ENCODE data around the gene NXNL1. TPM values are rescaled to one million over a fixed set of nuclear protein-coding genes. Genes with fewer than 3 reads are reported as not detected.
A peak's percentile ranks its signal among the peaks of the same experiment; 100 is the strongest.

Gene NXNL1
- total RNA-seq, 5 donors from 2014 or later (not counting 1 experiment from before 2014, with no cell fraction given), result not detected

DNA sequence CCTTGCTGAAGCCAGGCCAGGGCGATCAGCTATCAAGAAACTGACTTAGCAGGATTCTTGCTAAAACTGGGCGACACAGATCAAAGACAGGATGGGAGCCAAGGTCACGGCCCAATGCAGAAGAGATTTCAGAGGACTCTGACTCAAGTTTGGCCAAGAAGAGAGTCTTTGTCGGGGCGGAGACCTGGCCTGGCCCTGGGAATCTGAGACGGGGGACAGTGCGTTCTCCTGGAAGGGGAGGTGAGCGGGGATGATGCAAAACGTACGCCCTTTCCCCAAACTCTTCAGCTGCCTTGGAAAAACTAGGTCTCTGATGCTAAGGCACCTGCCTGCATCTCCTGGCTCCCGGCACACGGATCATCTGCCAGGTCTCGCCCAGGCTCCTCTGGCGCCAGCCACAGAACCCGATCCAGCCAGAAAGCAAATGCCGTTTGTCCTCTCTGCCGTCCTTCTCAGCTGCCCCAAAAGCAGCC lies 31.0 kb downstream of the NXNL1 start:
- Mint-ChIP-seq H3K4me3 (no peak overlapping the region), H3K27me3 (no peaks in the 10 kb centered on the region), H3K36me3 (no peaks in the 10 kb centered on the region), H3K9me3 (no peaks in the 10 kb centered on the region), H3K4me1 (peaks cover 0 to 1% (median 1%) of the 10 kb centered on the region in 3 donors), H3K27ac (no peak overlapping the region)
- WGBS (ENCODE audit: insufficient coverage), result 96% methylated on average over 17 of the region's 17 CpGs
- ChIA-PET POLR2A (no interaction called here), CTCF (interaction anchor here (0.7 to 0.9 kb wide), 3 partner anchors 9 to 293 kb away, joined by 3 to 5 read pairs (median 4); partner anchors contain the start of gene MVB12A (in 1 of the 2))
- H3K9me3 ChIP-seq, result no peaks in the 10 kb centered on the region
- peaks cover 0 to 3% of the 10 kb centered on the region in 2 experiments for H3K4me1 ChIP-seq (ENCODE audit: control insufficient read depth in 1 of 2, extremely low read depth in 1 of 2, insufficient read depth in 2 of 2, low read length in 2 of 2)
- H3K27me3 ChIP-seq (replicated peaks in 1 of 2; ENCODE audit: control insufficient read depth in 2 of 2, extremely low read depth in 1 of 2, insufficient read depth in 2 of 2, low read length in 1 of 2), result no peaks in the 10 kb centered on the region
- no peak for ATAC-seq (replicated peaks in 1 of 4)
- H3K27ac ChIP-seq (ENCODE audit: low read length), result no peak overlapping the region
- no peak overlapping the region for H3K4me3 ChIP-seq (ENCODE audit: control insufficient read depth in 1 of 2, extremely low read depth in 1 of 2, low read length in 1 of 2)
- no peaks in the 10 kb centered on the region for H3K36me3 ChIP-seq (ENCODE audit: control insufficient read depth in 2 of 2, extremely low read depth in 1 of 2, insufficient read depth in 1 of 2, low read length in 1 of 2)
- no peak for DNase-seq

DNA sequence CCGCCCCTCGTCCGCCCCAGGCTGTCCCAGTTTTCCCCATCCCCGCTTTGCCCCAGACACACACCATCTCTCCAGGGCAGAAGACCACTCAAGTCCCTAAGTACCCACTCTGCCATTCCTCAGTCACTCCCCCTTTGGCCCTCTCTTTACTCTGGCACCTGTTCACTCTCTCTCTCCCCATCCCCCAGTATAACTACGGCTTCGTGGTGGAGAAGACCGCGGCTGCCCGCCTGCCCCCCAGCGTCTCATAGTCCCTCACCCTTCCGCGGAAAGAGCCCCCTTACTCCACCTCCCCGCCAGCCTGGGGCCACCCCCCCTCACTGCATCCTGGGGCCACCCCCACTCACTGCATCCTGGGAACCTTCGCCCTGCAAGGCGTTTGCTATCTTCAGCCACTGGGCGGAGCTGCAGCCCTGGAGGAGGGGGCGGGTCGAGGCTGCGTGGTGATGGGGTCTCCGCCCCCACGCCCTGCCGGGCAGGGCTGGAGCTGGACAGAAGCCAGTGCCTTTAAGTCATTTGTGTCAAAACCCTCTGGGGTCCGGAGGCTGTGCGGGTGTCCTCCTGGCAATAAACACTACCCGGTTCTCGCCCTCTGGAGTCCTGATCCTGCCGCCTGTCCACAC lies 35.9 kb downstream of the NXNL1 start:
- 45% methylated on average over 15 of the region's 27 CpGs for WGBS (ENCODE audit: insufficient coverage)
- Histone ChIP-seq H3K36me3 (ENCODE audit: control insufficient read depth in 2 of 2, extremely low read depth in 1 of 2, insufficient read depth in 1 of 2, low read length in 1 of 2) (peaks cover 0 to 3% of the 10 kb centered on the region in 2 donors), H3K4me3 (ENCODE audit: control insufficient read depth in 1 of 2, extremely low read depth in 1 of 2, low read length in 1 of 2) (no peak overlapping the region), H3K4me1 (ENCODE audit: control insufficient read depth in 1 of 2, extremely low read depth in 1 of 2, insufficient read depth in 2 of 2, low read length in 2 of 2) (peaks cover 3 to 16% of the 10 kb centered on the region in 2 experiments), H3K27me3 (replicated peaks in 1 of 2; ENCODE audit: control insufficient read depth in 2 of 2, extremely low read depth in 1 of 2, insufficient read depth in 2 of 2, low read length in 1 of 2) (no peaks in the 10 kb centered on the region), H3K9me3 (no peaks in the 10 kb centered on the region), H3K27ac (ENCODE audit: low read length) (no peak overlapping the region)
- H3K9me3 Mint-ChIP-seq, result no peaks in the 10 kb centered on the region
- CTCF ChIA-PET, result no interaction called here
- peak in 3 of 35 experiments; percentile 22 to 32 (median 31) for DNase-seq
- H3K36me3 Mint-ChIP-seq, result peaks cover 4% of the 10 kb centered on the region
- no peak overlapping the region for H3K4me3 Mint-ChIP-seq
- POLR2A ChIA-PET, result interaction anchor here in 1 of 2 donors (0.6 kb wide), 1 partner anchor 349 kb away, joined by 5 read pairs; no protein-coding TSS in a partner anchor
- peak; percentile 39 to 63 (median 52) for ATAC-seq (replicated peaks in 1 of 4)
- no peak overlapping the region for H3K27ac Mint-ChIP-seq
- peaks cover 6 to 13% (median 8%) of the 10 kb centered on the region in 3 donors for H3K4me1 Mint-ChIP-seq
- no peaks in the 10 kb centered on the region for H3K27me3 Mint-ChIP-seq

DNA sequence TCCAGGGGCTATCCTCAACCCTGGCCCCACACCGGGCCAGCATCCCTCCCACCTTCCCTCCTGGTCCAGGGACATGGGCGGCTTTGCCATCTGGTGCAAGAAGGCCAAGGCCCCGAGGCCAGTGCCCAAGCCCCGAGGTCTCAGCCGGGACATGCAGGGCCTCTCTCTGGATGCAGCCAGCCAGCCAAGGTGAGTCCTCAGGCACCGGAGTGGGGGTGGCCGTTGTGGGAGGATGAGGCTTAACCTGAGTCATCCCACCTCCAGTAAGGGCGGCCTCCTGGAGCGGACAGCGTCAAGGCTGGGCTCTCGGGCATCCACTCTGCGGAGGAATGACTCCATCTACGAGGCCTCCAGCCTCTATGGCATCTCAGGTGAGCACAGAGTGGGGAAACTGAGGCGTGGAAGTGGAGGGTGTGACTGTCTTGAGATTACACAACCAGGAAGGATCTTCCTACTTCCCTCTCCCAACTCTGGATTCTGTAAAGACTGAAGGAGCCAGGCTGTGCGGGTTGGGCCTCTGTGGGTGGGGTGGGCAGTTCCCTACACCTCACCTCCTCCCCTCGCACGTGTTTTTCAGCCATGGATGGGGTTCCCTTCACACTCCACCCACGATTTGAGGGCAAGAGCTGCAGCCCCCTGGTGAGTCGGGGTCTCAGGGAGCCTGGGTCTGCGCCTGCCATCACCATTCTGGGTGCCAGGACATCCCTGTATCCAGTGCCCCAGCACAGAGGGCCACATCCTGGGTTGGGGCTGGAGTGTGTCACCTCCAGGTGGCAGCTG lies 37.1 kb downstream of the NXNL1 start:
- CTCF ChIA-PET, result no interaction called here
- POLR2A ChIA-PET, result interaction anchor here in 1 of 2 donors (0.6 kb wide), 1 partner anchor 26 kb away, joined by 4 read pairs; no protein-coding TSS in a partner anchor
- peaks cover 7 to 24% of the 10 kb centered on the region in 2 experiments for H3K4me1 ChIP-seq (ENCODE audit: control insufficient read depth in 1 of 2, extremely low read depth in 1 of 2, insufficient read depth in 2 of 2, low read length in 2 of 2)

DNA sequence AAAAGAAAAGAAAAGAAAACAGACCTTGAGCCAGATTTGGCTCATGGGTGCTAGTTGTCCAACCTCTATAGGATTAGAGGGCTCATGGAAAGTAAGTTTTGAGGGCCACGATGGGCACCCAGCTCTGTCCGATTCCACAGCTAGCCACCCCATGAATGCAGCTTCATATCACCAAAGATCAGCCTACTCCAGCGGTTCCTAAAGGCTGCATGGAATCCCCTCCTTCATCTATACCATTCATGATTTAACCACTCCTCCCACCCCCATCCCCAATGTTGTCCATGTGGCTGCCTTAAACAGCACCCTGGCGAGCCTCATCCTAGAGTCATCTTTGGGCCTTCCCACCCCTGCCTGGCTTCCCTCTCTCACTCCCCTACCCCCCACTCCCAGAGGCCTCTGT lies 38.8 kb downstream of the NXNL1 start:
- Mint-ChIP-seq H3K4me1 (peaks cover 16 to 20% (median 18%) of the 10 kb centered on the region in 3 donors), H3K9me3 (no peaks in the 10 kb centered on the region), H3K36me3 (peaks cover 5% of the 10 kb centered on the region), H3K4me3 (peak overlapping the region in 1 of 3 donors; percentile 93), H3K27me3 (no peaks in the 10 kb centered on the region), H3K27ac (no peak overlapping the region)
- Histone ChIP-seq H3K4me1 (ENCODE audit: control insufficient read depth in 1 of 2, extremely low read depth in 1 of 2, insufficient read depth in 2 of 2, low read length in 2 of 2) (peaks cover 7 to 24% of the 10 kb centered on the region in 2 experiments), H3K27ac (ENCODE audit: low read length) (no peak overlapping the region), H3K4me3 (ENCODE audit: control insufficient read depth in 1 of 2, extremely low read depth in 1 of 2, low read length in 1 of 2) (no peak overlapping the region), H3K27me3 (replicated peaks in 1 of 2; ENCODE audit: control insufficient read depth in 2 of 2, extremely low read depth in 1 of 2, insufficient read depth in 2 of 2, low read length in 1 of 2) (no peaks in the 10 kb centered on the region), H3K36me3 (ENCODE audit: control insufficient read depth in 2 of 2, extremely low read depth in 1 of 2, insufficient read depth in 1 of 2, low read length in 1 of 2) (peaks cover 0 to 3% of the 10 kb centered on the region in 2 donors), H3K9me3 (no peaks in the 10 kb centered on the region)
- POLR2A ChIA-PET, result no interaction called here
- no peak for ATAC-seq (replicated peaks in 1 of 4)
- CTCF ChIA-PET, result no interaction called here
- no peak for DNase-seq
- WGBS (ENCODE audit: insufficient coverage), result 100% methylated on average over 4 of the region's 4 CpGs

More for the DNA sequence above, 37.1 kb downstream of the NXNL1 start:
- Mint-ChIP-seq H3K4me1 (peaks cover 15 to 20% (median 18%) of the 10 kb centered on the region in 3 donors), H3K27ac (no peak overlapping the region), H3K27me3 (no peaks in the 10 kb centered on the region), H3K36me3 (peaks cover 4% of the 10 kb centered on the region), H3K9me3 (no peaks in the 10 kb centered on the region), H3K4me3 (no peak overlapping the region)
- DNase-seq, result no peak
- Histone ChIP-seq H3K4me3 (ENCODE audit: control insufficient read depth in 1 of 2, extremely low read depth in 1 of 2, low read length in 1 of 2) (no peak overlapping the region), H3K36me3 (ENCODE audit: control insufficient read depth in 2 of 2, extremely low read depth in 1 of 2, insufficient read depth in 1 of 2, low read length in 1 of 2) (peaks cover 0 to 3% of the 10 kb centered on the region in 2 donors), H3K9me3 (no peaks in the 10 kb centered on the region), H3K27me3 (replicated peaks in 1 of 2; ENCODE audit: control insufficient read depth in 2 of 2, extremely low read depth in 1 of 2, insufficient read depth in 2 of 2, low read length in 1 of 2) (no peaks in the 10 kb centered on the region), H3K27ac (ENCODE audit: low read length) (no peak overlapping the region)
- no peak for ATAC-seq (replicated peaks in 1 of 4)
- WGBS (ENCODE audit: insufficient coverage), result 92% methylated on average over 6 of the region's 20 CpGs

DNA sequence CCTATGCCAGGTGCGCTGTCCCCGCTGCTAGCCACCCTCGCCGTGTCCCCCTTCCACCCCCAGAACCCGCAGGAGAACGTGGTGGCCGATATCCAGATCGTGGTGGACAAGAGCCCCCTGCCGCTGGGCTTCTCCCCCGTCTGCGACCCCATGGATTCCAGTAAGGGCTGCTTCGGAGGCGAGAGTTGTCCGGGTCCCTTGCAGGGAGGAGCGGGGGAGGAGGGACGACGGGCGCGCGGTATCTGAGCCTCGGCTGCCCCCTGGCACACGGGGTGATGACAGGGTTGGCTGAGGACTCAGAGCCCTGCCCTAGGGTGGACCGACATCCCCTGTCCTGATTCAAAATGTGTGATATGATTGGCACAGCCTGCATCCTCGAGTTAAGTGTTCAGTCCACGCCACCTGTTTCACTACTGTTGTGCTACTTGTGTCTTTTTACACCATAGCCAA lies 40.2 kb downstream of the NXNL1 start:
- ChIA-PET POLR2A (interaction anchor here in 1 of 2 donors (0.7 kb wide), 1 partner anchor 834 kb away, joined by 4 read pairs; no protein-coding TSS in a partner anchor), CTCF (interaction anchor here (0.6 to 1.2 kb wide), 2 partner anchors 9 to 76 kb away, joined by 4 to 5 read pairs; no protein-coding TSS in a partner anchor)
- peak overlapping the region; percentile 39 to 55 for H3K27ac Mint-ChIP-seq
- Histone ChIP-seq H3K27ac (ENCODE audit: low read length) (peak overlapping the region; percentile 18), H3K36me3 (ENCODE audit: control insufficient read depth in 2 of 2, extremely low read depth in 1 of 2, insufficient read depth in 1 of 2, low read length in 1 of 2) (peaks cover 0 to 3% of the 10 kb centered on the region in 2 donors), H3K4me3 (ENCODE audit: control insufficient read depth in 1 of 2, extremely low read depth in 1 of 2, low read length in 1 of 2) (peak overlapping the region; percentile 80 to 82), H3K4me1 (ENCODE audit: control insufficient read depth in 1 of 2, extremely low read depth in 1 of 2, insufficient read depth in 2 of 2, low read length in 2 of 2) (peaks cover 7 to 24% of the 10 kb centered on the region in 2 experiments), H3K9me3 (no peaks in the 10 kb centered on the region), H3K27me3 (replicated peaks in 1 of 2; ENCODE audit: control insufficient read depth in 2 of 2, extremely low read depth in 1 of 2, insufficient read depth in 2 of 2, low read length in 1 of 2) (no peaks in the 10 kb centered on the region)
- peaks cover 8% of the 10 kb centered on the region for H3K36me3 Mint-ChIP-seq
- H3K9me3 Mint-ChIP-seq, result no peaks in the 10 kb centered on the region
- DNase-seq (peak in 6 of 35 experiments; percentile 13 to 38 (median 21)), ATAC-seq (replicated peaks in 1 of 4) (peak in 1 of 4 experiments; percentile 7)
- H3K27me3 Mint-ChIP-seq, result no peaks in the 10 kb centered on the region
- peak overlapping the region; percentile 87 to 93 (median 90) for H3K4me3 Mint-ChIP-seq
- H3K4me1 Mint-ChIP-seq, result peaks cover 17 to 20% (median 18%) of the 10 kb centered on the region in 3 donors
- WGBS (ENCODE audit: insufficient coverage), result 7% methylated on average over 25 of the region's 25 CpGs
